Measurements from ENCODE around the gene HSPA1B.
A peak's percentile ranks its signal among the peaks of the same experiment; 100 is the strongest.

The HSPA1B gene

DNA sequence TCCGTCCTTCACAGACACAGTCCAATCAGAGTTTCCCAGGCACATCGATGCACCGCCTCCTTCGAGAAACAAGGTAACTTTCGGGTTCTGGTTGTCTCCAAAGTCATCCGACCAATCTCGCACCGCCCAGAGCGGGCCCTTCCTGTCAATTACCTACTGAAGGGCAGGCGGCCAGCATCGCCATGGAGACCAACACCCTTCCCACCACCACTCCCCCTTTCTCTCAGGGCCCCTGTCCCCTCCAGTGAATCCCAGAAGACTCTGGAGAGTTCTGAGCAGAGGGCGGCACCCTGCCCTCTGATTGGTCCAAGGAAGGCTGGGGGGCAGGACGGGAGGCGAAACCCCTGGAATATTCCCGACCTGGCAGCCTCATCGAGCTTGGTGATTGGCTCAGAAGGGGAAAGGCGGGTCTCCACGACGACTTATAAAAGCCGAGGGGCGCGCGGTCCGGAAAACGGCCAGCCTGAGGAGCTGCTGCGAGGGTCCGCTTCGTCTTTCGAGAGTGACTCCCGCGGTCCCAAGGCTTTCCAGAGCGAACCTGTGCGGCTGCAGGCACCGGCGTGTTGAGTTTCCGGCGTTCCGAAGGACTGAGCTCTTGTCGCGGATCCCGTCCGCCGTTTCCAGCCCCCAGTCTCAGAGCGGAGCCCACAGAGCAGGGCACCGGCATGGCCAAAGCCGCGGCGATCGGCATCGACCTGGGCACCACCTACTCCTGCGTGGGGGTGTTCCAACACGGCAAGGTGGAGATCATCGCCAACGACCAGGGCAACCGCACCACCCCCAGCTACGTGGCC lies at the start of gene HSPA1B:
TSS of gene HSPA1B (plus strand) at position 453 of the 794 bp plus-strand sequence. CDS start at position 666, 213 bp downstream.
- no peak for TF ChIP-seq CTCF (conservative IDR thresholded peaks at IDR 0.05; ENCODE audit: low read depth, low read length)
- peak; percentile 99 for DNase-seq (ENCODE audit: low read depth)

DNA sequence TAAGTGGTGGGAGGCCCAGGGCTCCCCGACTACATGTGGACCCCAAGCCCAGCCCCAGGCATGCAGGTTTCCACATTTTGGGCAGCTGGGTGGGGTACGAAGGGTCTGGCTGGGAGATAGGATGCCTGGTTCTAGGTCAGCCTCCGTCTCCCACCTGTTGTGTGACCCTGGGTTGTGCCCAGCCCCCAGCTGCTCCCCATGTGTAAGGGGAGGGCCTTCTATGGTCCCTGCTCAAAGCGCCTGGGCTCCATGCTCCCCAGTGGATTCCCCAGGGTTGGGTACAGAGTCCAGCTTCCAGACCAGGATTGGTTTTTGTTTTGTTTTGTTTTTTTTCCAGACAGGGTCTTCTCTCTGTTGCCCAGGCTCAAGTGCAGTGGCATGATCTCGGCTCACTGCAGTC lies 49.3 kb upstream of the HSPA1B start:
- no peak for TF ChIP-seq CTCF (conservative IDR thresholded peaks at IDR 0.05; ENCODE audit: low read depth, low read length)
- no peak for DNase-seq (ENCODE audit: low read depth)

More for the DNA sequence above, at the start of gene HSPA1B:
- H3K4me3 ChIP-seq (ENCODE audit: low read length) = peak within 1 kb of the TSS; percentile 77

GRCh38 chr6:31778999-31779885 lies 48.3 kb upstream of the HSPA1B start:
- DNase-seq (ENCODE audit: low read depth) = no peak
- no peak for TF ChIP-seq CTCF (conservative IDR thresholded peaks at IDR 0.05; ENCODE audit: low read depth, low read length)
- H3K4me3 ChIP-seq (ENCODE audit: low read length) = no peak overlapping the region

More for the DNA sequence above, 49.3 kb upstream of the HSPA1B start:
- H3K4me3 ChIP-seq (ENCODE audit: low read length) = no peak overlapping the region

GRCh38 chr6:31779908-31780307 lies 47.6 kb upstream of the HSPA1B start:
- TF ChIP-seq CTCF (conservative IDR thresholded peaks at IDR 0.05; ENCODE audit: low read depth, low read length) = no peak
- H3K4me3 ChIP-seq (ENCODE audit: low read length) = no peak overlapping the region
- no peak for DNase-seq (ENCODE audit: low read depth)

DNA sequence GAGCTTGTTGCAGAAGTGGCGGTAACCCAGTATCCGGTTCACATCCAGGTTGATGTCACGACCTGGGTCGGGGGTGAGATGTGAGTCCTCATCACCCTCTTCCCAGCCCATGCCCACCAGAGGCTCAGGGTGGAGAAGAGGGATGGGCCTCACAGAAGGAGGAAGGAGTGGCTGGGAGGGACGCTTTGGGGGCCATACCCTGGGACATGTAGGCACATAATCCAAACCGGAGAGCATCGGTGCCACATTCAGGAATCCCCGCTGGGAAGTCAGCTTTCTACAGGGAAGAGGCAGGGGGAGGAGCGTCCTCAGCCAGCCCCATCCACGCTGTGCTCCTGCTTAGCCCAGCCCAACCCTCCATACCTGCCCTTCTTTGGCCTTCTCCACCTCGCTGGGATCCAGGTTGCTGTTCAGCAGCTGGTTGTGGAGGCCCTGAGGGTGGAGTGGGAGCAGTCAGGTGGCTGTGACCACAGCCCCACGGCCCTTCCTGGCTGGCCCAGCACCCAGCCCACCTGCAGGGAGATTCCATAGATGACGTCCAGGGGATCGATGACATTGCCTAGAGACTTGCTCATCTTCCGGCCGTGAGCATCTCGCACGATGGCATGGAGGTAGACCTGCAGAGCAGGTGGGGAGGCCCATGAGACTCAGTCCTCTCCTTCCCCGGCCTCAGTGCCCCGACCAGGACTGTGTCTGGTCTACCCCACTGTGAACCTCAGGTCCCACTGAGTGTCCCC lies 46.9 kb upstream of the HSPA1B start:
- no peak for TF ChIP-seq CTCF (conservative IDR thresholded peaks at IDR 0.05; ENCODE audit: low read depth, low read length)
- no peak overlapping the region for H3K4me3 ChIP-seq (ENCODE audit: low read length)
- DNase-seq (ENCODE audit: low read depth) = no peak

DNA sequence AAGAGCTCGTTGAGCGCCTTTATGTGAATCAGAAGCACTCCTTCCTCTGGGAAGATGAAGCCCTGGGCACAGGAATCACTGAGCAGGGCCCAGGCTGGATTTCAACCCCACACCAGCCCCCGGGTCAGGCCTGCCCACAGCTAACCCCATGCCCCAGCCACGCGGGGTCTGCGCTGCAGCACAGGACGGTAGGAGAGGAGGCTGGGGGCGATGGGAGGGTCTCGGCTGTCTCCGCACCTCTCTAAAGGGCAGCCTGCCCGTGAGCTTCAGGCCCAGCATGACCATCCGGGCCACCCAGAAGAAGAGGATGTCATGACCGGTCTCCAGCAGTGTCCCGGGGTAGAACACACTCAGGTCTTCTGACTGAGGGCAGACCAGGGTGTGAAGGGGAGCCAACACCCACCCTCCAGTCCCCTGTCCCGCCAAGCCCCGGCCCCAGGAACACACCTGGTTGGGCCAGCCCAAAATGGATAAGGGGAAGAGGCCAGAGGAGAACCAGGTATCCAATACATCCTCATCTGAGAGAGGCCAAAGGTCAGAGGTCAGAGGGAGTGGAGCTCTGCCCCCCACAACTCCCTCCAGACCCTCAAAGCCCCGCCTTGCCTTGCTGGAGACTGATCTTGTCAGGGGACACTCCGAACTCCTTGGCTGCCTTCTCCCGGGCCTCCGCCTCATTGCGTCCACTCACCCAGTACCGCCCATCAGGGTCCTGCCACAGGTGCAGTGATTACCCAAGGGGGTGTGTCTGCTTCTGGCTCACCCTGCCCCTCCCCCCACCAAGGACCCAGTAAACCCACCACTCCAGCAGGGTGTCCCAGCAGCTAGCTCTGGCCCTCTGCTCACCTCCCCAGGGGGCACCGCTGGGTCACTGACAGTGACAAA lies 46.1 kb upstream of the HSPA1B start:
- TF ChIP-seq CTCF (conservative IDR thresholded peaks at IDR 0.05; ENCODE audit: low read depth, low read length) = no peak
- no peak for DNase-seq (ENCODE audit: low read depth)
- no peak overlapping the region for H3K4me3 ChIP-seq (ENCODE audit: low read length)

All from retinal pigment epithelial cell (primary cell).